K562 (cell line): ENCODE results near the gene DLGAP1. TPM values are rescaled to one million over a fixed set of nuclear protein-coding genes. Genes with fewer than 3 reads are reported as not detected.

Experiments
- E2F3 ChIP-seq: fragments of 250-450 bp; sonication (Bioruptor Pico); IDR thresholded peaks from 2 replicates; pipeline ENCODE4 v1.4.0; 2020; ENCODE audit warnings: mild to moderate bottlenecking
- GMEB1 ChIP-seq: fragments of 250-450 bp; sonication (Bioruptor Pico); IDR thresholded peaks from 2 replicates; pipeline ENCODE4 v1.4.0; 2020; ENCODE audit warnings: mild to moderate bottlenecking
- MYBL2 ChIP-seq, 2 experiments: fragments of 450-650 bp in 1 of 2; sonication (generic) in 1 of 2; formaldehyde crosslinking in 1 of 2; IDR thresholded peaks; 2 replicates each; pipeline versions ENCODE4 v1.6.1 to v1.8.1; 2017 to 2022; ENCODE audit warnings: borderline replicate concordance in 1 of 2, inconsistent platforms in 1 of 2, low read depth in 1 of 2, mild to moderate bottlenecking in 1 of 2, missing genetic modification reagents in 1 of 2, moderate library complexity in 1 of 2
- NBN ChIP-seq: fragments of 450-650 bp; IDR thresholded peaks from 2 replicates; pipeline ENCODE4 v1.6.1; 2016; ENCODE audit warnings: low read depth, mild to moderate bottlenecking
- SAP30 ChIP-seq: fragments of 200-600 bp; sonication (generic); IDR thresholded peaks from 2 replicates; pipeline ENCODE4 v1.6.1; 2012; ENCODE audit warnings: borderline replicate concordance, low read depth, mild to moderate bottlenecking, moderate library complexity, low read length, control low read depth, inconsistent platforms; ENCODE audit not compliant: insufficient read depth, poor library complexity, severe bottlenecking
- SMAD3 ChIP-seq: fragments of 450-650 bp; formaldehyde crosslinking; conservative IDR thresholded peaks from 2 replicates; pipeline ENCODE4 v1.4.0; 2020; ENCODE audit warnings: mild to moderate bottlenecking
- TFAM ChIP-seq: fragments of 250-450 bp; sonication (Bioruptor Pico); conservative IDR thresholded peaks from 2 replicates; pipeline ENCODE4 v1.5.0; 2021; ENCODE audit warnings: mild to moderate bottlenecking, moderate library complexity
- TSC22D4 ChIP-seq: fragments of 450-650 bp; IDR thresholded peaks from 2 replicates; pipeline ENCODE4 v1.6.1; 2016; ENCODE audit warnings: missing genetic modification characterization, missing biosample characterization, control low read depth
- UBTF ChIP-seq, 2 experiments: IDR thresholded peaks; 2 replicates each; pipeline ENCODE4 v1.6.1; 2012; ENCODE audit warnings: improper control_type of control experiment in 2 of 2, low read depth in 2 of 2, low read length in 2 of 2, borderline replicate concordance in 1 of 2
- YBX1 ChIP-seq: fragments of 450-650 bp; IDR thresholded peaks from 2 replicates; pipeline ENCODE4 v1.7.1; 2016; ENCODE audit warnings: mild to moderate bottlenecking
- ZEB2 ChIP-seq: fragments of 450-650 bp; IDR thresholded peaks from 2 replicates; pipeline ENCODE4 v1.6.1; 2016
- ZNF785 ChIP-seq: fragments of 250-450 bp; sonication (Bioruptor Pico); IDR thresholded peaks from 2 replicates; pipeline ENCODE4 v1.4.0; 2020; ENCODE audit warnings: mild to moderate bottlenecking
- ZSCAN29 ChIP-seq: fragments of 450-650 bp; IDR thresholded peaks from 2 replicates; pipeline ENCODE4 v1.6.1; 2017
- polyA plus RNA-seq, 8 experiments: library from polyadenylated mRNA; depleted of rRNA in 4 of 8; stranded (reverse) in 5 of 8; unstranded in 3 of 8; fragments of >200 nt; fragmentation: Nextera tagmentation in 2 of 8; fragmentation: Illumina TruSeq in 1 of 8; extraction: Ambion mirVana in 2 of 8; extraction: Trizol in 1 of 8; gene quantifications; 2 replicates each; pipeline versions ENCODE4 v1.2.1 to v1.2.3, GENCODE V29; 2011 to 2014; ENCODE audit warnings: inconsistent platforms in 1 of 8, missing spikeins in 1 of 8
- total RNA-seq, 7 experiments: library from RNA; depleted of rRNA in 6 of 7; stranded (reverse); fragments of >200 nt in 6 of 7; fragmentation: Illumina TruSeq in 2 of 7; extraction: Trizol in 2 of 7; gene quantifications; 2 replicates each; pipeline versions ENCODE4 v1.2.1 to v1.2.3, GENCODE V29; 2011 to 2021; ENCODE audit warnings: low replicate concordance in 1 of 7
- TF ChIP-seq, protein P1 (sequence below): fragments of 200-800 bp; sonication (Bioruptor generic); IDR thresholded peaks from 2 replicates; pipeline ENCODE4 v1.6.1; 2016; ENCODE audit warnings: missing genetic modification characterization, missing compliant biosample characterization
- TF ChIP-seq, protein P2 (sequence below): fragments of 450-650 bp; conservative IDR thresholded peaks from 2 replicates; pipeline ENCODE4 v1.6.1; 2016; ENCODE audit warnings: missing genetic modification characterization, low read depth, mild to moderate bottlenecking, control low read depth, missing compliant biosample characterization

DLGAP1 gene
- total and polyA plus RNA-seq, 9 of the 15 experiments (the other 6 are each of a cell fraction or from before 2014, with no cell fraction given): 0.04 to 0.22 (median 0.08) TPM

DNA sequence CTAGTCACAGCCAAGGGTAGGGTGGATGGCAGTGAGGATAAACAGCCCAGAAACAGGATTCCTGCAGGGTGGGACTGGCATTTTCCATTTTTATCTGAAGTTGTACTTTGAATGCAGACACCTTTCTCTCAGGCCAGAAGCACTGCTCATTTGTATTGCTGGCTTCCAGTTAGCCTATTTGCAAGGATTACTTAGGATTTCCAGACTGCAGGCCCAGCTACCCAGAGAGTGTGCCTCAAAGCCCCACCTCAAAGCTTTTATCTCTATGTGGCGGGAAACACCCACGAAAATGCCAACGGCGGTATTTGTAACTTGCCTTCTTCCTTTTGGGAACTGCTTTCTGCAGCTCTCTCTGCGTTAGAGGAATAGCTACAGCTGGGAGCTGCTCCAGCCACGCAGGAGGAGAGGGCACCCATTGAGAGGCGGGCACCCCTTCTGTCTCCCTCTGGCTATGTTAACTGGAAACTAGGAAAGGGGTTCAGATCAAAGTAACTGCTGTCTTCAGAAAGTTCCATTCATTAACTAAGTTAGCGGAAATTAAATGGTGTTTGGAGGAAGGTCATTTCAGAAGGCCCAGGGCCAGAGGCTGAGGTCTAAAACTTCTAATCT is 860.2 kb downstream of the DLGAP1 start (continued):
- TF ChIP-seq GMEB1 (CRISPR knock-in tag) (no peak), E2F3 (0 out of 2 replicates have a peak, but pooled peaks have one; percentile 22), YBX1 (no peak), TSC22D4 (no peak), SMAD3 (0 out of 2 replicates have a peak, but pooled peaks have one; percentile 23), TFAM (CRISPR knock-in tag) (no peak), ZEB2 (no peak), NBN (no peak), MYBL2 (IDR thresholded peaks at IDR 0.05; ENCODE audit: low read depth) (no peak), MYBL2 (CRISPR knock-in tag; IDR thresholded peaks at IDR 0.05; ENCODE audit: borderline replicate concordance) (no peak), UBTF (IDR thresholded peaks at IDR 0.05; ENCODE audit: borderline replicate concordance in 1 of 2, low read depth in 2 of 2, low read length in 2 of 2) (peak; percentile 17 to 26; a peak in 1 of 4 replicates), SAP30 (peak; percentile 56), ZNF785 (CRISPR knock-in tag) (no peak), ZSCAN29 (no peak)
- TF ChIP-seq, protein P1, sequence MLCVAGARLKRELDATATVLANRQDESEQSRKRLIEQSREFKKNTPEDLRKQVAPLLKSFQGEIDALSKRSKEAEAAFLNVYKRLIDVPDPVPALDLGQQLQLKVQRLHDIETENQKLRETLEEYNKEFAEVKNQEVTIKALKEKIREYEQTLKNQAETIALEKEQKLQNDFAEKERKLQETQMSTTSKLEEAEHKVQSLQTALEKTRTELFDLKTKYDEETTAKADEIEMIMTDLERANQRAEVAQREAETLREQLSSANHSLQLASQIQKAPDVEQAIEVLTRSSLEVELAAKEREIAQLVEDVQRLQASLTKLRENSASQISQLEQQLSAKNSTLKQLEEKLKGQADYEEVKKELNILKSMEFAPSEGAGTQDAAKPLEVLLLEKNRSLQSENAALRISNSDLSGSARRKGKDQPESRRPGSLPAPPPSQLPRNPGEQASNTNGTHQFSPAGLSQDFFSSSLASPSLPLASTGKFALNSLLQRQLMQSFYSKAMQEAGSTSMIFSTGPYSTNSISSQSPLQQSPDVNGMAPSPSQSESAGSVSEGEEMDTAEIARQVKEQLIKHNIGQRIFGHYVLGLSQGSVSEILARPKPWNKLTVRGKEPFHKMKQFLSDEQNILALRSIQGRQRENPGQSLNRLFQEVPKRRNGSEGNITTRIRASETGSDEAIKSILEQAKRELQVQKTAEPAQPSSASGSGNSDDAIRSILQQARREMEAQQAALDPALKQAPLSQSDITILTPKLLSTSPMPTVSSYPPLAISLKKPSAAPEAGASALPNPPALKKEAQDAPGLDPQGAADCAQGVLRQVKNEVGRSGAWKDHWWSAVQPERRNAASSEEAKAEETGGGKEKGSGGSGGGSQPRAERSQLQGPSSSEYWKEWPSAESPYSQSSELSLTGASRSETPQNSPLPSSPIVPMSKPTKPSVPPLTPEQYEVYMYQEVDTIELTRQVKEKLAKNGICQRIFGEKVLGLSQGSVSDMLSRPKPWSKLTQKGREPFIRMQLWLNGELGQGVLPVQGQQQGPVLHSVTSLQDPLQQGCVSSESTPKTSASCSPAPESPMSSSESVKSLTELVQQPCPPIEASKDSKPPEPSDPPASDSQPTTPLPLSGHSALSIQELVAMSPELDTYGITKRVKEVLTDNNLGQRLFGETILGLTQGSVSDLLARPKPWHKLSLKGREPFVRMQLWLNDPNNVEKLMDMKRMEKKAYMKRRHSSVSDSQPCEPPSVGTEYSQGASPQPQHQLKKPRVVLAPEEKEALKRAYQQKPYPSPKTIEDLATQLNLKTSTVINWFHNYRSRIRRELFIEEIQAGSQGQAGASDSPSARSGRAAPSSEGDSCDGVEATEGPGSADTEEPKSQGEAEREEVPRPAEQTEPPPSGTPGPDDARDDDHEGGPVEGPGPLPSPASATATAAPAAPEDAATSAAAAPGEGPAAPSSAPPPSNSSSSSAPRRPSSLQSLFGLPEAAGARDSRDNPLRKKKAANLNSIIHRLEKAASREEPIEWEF (CRISPR knock-in tag): peak; percentile 83
- TF ChIP-seq, protein P2, sequence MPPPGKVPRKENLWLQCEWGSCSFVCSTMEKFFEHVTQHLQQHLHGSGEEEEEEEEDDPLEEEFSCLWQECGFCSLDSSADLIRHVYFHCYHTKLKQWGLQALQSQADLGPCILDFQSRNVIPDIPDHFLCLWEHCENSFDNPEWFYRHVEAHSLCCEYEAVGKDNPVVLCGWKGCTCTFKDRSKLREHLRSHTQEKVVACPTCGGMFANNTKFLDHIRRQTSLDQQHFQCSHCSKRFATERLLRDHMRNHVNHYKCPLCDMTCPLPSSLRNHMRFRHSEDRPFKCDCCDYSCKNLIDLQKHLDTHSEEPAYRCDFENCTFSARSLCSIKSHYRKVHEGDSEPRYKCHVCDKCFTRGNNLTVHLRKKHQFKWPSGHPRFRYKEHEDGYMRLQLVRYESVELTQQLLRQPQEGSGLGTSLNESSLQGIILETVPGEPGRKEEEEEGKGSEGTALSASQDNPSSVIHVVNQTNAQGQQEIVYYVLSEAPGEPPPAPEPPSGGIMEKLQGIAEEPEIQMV (tag): 0 out of 2 replicates have a peak, but pooled peaks have one; percentile 1
